GM18526 (cell line): ENCODE measurements around the gene TRPC3.

Experiments
- POLR2A ChIP-seq: IDR thresholded peaks from 3 replicates; pipeline ENCODE4 v1.6.1; 2011; ENCODE audit not compliant: insufficient read length; ENCODE audit errors: extremely low read depth

The TRPC3 gene

DNA sequence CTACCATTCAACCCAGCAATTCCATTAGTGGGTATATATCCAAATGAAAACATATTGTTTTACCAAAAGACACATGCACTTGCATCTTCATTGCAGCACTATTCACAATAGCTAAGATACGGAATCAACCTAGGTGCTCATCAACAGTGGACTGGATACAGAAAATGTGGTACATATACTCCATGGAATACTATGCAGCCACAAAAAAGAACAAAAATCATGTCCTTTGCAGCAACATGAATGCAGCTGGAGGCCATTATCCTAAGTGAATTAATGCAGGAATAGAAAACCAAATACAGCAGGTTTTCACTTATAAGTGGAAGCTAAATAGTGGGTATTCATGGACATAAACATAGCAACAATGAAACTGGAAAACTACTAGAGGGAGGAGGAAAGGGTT, 43.5 kb downstream of the TRPC3 start:
- no peak for TF ChIP-seq POLR2A

DNA sequence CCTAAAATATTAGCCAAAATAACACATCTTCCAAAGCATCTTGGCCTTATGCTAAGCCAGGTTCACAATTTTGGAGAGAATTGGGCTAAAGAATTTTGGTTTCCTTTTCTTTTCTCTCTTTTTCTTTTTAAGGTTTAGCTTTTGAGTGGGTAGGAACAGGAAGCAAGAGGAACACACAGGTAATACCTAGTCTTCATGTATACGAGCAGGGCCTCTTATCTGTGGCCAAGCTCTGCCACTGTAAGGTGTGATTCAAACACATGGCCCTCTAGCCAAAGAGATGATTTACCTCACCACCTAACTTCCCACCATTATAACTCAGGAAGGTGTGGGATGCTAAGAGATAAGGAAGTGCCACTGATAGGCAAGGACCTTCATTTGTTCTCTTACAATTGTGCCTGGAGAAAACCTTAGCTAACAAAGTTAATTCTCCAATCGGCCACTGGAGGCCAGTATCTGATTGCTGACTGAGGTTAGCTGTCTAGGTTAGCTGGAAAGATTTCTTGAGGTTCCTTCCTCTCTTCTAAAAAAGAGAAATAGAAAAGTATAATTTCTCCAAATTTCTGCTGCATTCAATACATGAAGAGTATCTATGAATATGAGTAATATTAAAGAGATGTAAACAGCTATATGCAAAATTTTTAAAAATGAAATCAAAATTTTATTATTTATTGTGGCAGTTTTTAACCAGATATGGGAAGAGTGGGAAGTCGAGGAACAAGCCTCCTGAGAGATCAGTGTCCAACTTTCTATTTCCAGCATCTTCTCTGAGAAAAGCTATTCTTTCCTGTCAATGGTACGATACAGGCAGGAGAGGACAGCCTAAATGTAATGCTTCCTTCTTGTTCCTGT, 51.5 kb downstream of the TRPC3 start:
- no peak for TF ChIP-seq POLR2A

DNA sequence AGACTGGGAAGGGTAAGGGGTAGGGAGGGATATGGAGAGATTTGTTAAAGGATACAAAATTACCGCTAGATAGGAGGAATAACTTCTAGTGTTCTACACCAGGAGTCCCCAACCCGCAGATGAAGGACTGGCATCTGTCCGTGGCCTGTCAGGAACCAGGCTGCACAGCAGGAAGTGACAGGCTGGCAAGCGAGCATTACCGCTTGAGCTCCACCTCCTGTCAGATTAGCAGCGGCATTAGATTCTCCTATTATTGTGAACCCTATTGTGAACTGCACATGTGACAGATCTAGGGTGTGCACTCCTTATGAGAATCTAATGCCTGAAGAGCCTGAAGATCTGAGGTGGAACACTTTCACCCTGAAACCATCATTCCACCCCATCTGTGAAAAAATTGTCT, 53.7 kb downstream of the TRPC3 start:
- no peak for TF ChIP-seq POLR2A

DNA sequence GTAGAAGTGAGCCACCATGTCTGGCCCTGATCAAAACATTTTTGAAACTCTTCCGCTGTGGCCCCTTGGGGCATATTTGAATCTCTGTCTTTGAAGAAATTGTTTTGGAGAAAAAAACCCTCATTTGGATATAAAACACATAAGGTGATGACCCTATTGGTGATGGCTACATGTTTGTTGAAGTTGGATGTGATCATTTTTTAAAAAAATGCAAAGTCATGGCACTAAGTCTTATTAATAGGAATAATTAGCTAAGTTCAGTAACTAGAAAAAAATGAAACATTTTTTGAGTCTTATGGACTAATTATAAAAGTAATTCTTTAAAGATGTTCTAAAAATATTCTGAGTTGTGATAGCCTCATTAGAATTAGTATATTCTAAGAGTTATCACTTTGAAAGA, 63.7 kb downstream of the TRPC3 start:
- no peak for TF ChIP-seq POLR2A

DNA sequence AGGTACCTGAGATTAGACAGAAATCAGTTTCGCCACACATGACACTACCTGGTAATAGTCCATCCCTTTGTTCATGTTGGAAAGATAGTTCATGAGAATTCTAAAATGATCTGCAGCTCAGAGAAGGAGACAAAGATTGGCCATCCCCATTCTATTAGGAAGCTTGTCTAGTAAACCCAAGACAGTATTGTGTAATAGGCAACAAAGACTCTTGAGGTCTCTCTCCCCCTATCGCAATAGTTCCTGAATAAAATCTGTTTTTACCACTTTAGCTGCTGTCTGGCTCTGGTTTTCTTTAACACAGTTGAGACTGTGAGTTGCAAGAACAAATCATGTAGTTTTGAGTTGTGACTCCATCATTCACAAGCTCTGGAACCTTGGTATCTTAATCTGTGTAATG, 66.7 kb downstream of the TRPC3 start:
- no peak for TF ChIP-seq POLR2A

DNA sequence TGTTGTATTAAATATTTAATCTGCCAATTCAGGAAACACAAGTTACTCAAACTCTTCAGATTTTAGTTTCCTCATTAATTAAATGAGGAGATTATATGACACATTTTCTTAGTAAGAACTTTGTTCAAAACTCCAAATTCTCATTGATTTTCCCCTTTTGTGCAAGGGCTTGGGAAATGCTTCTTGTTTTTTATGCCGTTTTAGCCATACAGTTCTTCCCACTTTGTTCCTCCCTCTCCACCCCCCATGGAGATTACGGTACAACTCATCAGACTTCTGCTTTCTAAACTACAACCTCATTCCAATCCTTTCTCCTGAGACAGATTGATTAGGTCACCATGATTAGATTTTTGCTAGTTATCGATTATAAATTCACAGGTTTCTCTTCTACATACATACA, 70.7 kb downstream of the TRPC3 start:
- no peak for TF ChIP-seq POLR2A

DNA sequence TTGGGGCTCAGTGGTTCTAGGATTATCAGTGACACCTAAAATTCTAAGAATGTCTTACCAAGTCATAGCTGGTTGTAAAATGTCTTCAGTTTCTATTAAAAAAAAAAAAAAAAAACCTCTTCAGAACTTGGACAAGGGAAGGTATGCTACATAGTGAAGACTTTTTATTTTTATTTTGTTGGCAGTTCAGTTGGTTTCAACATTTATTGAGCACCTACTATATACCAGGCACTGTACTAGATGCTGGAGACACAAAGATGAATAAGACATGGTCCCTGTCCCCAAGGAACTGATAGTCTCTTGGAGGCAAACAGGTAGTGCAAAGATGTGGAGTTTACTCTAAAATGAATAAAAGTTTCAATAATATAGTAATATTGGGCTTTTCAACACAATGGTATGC, 72.7 kb downstream of the TRPC3 start:
- TF ChIP-seq POLR2A = no peak

DNA sequence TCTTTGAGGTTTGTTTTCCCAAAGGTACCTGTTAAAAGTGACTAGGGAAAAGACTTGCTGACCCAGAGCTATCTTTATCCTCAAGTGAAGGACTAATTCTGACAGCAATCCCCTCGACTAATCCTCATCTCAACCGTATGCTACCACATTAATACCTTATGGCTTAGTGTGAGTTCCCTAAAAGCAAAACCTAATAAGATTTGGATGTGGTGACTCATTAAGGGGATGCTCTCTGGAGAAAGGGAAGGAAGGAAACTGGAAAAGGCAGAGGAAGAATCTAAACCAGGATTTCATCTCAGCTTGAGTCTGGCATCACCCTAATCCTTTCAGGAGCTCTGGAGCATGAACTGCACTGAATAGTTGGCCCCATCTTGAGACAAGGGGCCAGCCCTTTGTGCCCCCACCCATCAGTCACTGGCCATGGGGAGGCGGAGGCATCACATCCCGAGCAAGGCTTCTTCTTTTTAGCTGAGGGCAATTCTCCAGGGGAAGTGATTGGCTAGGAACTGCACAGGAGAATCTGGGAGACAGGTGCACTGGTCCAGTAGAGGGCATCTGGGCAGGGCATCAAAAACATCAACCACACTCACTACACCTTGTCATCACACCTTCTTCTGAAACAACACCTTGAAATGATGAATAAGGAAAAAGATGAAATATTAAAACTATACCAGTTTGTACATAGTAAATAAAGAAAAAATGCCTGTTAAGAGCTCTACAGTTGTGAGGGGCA, 74.7 kb downstream of the TRPC3 start:
- no peak for TF ChIP-seq POLR2A

DNA sequence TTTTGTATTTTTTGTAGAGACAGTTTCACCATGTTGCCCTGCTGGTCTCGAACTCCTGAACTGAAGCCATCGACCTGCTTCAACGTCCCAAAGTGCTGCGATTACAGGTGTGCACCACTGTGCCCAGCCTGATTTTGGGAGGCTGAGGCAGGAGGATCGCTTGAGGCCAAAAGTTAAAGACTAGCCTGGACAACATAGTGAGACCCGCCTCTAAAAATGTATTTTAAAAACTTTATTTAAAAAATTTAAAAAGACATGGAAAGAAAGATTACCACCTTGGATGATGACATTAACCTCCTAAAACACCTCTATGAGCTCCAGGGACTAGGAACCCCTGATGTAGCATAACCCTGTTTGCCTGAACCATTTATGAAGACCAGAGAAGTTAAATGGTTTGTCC, 75.8 kb downstream of the TRPC3 start:
- no peak for TF ChIP-seq POLR2A

DNA sequence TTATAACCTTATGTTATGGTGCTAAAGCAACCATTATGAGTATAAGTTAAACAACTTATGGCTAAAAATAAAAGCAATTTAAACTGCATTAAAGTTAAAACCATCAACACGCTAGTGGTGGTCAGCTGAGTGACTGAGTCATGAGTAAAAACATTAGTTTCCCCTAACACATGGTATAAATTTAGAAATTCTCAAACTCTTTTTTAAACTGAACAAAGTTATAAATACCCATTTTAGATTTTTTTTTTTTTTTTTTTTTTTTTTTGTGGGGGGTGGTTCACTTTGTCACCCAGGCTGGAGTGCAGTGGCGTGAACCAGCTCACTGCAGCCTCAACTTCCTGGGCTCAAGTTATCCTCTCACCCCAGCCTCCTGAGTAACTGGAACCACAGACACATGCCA, 76.2 kb downstream of the TRPC3 start:
- TF ChIP-seq POLR2A = no peak

DNA sequence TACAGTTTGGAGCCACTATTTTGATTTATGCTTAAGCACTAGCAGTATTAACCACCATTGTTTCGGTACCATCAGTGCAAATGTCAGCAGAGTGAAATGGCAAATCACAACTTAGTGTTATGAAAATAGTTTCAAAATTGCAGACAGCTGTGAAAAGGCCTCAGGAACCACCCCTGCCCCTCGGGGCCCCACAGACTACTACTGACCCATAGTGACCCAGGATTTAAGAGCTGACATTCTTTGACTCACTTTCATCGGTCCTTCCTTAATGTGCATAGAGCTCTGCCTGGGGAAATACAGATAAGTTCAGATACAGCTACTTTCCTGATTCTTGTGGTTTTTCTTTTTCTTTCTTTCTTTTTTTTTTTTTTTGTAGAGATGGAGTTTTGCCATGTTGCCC, 78.3 kb downstream of the TRPC3 start:
- no peak for TF ChIP-seq POLR2A

DNA sequence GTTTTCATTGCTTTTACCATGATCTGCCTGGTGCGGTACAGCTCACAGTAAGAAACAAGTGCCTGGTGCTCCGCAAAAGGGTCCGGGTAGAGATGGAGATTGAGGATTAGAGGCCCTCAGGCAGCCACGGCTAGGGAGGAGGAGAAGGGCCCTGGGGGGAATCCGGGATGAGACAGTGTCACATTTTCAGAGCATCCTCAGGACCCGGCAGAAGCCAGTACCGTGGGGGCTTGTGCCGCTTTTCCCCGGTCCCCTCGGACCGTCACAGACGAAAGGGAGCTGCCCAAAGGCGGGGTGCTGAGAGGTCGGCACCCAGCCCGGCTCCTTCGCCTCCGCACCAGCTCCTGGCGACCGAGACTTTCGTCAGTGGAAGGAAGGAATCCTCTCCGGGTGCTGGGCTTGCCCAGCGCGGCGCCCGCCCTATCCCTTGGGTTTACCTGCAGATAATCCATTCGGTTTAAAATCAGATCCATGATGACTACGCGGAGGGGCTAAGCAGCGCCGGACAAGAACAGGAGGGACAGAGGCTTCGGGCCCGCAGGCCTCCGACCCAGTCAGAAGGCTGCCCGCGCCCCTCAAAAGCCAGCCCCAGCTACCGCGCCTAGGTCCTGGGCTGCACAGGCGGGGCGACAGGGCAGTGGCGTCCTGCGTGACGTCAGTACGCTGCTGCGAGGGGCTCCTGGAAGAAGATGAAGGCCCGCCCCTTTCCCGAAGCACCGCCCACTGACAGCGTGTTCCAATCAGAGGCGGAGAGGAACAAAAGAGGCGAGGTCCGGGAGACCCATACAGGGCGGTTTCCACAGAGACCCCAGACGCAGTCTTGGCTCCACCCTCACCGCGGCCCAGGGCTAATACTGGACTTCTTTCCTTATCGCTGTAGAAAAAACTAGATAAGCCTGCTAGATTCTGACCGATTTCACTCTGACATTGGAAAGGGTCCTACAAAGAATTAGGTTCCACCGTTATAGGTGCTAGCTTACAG, 81.7 kb downstream of the TRPC3 start, which contains the start of gene BBS7:
Gene BBS7, minus strand, starts transcription at position 634 of the 982 bp plus-strand sequence. Its CDS starts 161 bp downstream, at position 473.
- TF ChIP-seq POLR2A = peak; percentile 79

DNA sequence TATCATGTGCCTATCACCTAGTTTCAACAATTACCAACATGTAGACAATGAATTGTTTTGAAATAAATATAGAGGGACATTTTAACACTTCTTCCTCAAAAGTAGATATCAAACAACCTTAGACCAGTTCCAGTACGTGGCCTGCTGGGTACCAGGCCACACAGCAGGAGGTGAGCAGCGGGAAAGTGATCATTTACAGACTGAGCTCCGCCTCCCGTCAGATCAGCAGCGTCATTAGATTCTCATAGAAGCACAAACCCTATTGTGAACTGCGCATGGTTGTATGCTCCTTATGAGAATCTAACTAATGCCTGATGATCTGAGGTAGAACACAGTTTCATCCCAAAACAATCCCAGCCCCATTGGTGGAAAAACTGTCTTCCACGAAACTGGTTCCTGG, 88.1 kb downstream of the TRPC3 start:
- no peak for TF ChIP-seq POLR2A

DNA sequence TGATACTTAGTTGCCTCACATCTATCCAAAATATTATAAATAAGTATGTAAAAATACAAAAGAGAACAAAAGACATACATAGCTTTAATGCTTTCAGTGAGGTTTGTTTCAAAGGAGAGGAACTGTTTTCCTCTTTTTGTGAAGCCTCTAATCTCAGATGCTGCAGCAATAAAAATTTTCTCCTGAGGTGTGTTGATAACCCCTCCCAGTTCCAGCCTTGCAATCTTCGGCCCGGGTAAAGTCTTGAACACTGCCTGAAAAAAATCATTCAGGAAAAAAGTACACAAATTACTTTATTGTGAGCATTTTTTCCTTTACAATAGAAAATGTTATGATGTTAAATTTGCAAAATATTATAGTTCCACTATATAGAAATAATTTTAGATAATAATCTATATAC, 90.4 kb downstream of the TRPC3 start:
- no peak for TF ChIP-seq POLR2A

DNA sequence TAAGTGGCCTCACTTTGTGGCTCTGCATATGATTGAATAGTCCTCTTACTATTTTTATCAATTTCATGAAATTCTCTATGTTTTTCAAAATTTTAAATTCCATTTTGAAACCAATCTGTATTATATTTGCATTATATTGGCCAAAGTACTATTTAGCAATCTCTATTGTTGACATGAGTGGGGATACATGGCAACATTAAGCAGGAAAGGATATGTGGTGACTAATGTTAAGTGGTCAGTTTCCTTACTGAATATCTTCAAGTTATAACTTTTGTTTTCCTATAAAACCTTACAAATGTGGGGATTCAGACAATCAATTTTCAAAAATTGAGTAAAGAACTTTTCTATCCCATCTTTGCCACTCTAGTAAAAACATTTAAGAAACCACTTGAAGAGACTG, 91.7 kb downstream of the TRPC3 start:
- no peak for TF ChIP-seq POLR2A

DNA sequence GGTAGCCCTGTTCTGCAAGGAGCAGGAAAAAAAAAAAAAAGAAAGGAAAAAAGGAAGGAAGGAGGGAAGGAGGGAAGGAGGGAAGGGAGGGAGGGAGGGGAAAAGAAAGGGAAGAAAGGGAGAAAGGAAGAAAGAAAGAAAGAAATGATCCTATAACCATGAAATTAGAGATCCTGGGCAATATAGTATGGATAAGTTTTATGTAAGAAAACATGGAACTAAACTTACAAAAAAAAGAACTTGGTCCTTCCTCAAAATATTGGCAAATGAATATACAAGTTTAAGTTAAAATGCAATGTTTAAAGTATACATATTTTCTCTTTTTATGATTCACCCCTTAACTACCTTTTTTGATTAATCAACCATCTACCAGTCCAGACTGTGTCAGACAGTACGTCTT, 100.5 kb downstream of the TRPC3 start:
- TF ChIP-seq POLR2A = no peak

DNA sequence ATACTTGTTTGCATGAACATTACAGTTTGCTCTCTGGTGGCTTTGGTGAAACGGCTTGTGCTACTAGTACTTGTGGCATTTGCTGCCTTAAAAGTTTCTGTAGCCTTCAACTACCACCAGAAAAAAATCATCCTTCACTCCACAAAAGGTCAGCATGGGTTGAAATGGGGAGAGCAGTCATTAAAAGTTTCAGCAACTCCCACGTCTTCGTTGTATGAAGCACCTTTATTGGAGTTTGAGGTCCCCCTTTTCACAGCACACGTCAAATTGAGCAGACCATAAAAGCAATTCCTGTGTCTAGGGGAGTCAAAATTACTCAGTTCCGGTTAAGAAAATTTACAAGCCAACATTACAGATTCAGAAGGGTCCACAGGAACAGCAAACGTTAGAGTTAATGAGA, 105.2 kb downstream of the TRPC3 start:
- no peak for TF ChIP-seq POLR2A
